GM19438 (cell line): Measurements from ENCODE around the gene CAPS.
"Not testable (repeated sequence)": the region's sequence is repeated elsewhere in the genome, so short reads cannot be mapped to it uniquely, and the experiment has no call there.

Source experiments
- ATAC-seq: cut with Tn5 transposase; IDR thresholded peaks from one replicate; pipeline ENCODE4 v1.9.1; 2021; ENCODE audit warnings: low read depth; ENCODE audit not compliant: unreplicated experiment

CAPS gene

GRCh38 chr19:5913739-5914357, at the start of gene CAPS:
CAPS (plus strand) TSS chr19:5914254; CDS start chr19:5914407, 153 bp downstream.
- no peak for ATAC-seq

- no peak for ATAC-seq
Observed at GRCh38 chr19:5864725-5865486, 49.1 kb upstream of the CAPS start.

GRCh38 chr19:5865772-5866171, 48.3 kb upstream of the CAPS start:
- ATAC-seq = no peak

GRCh38 chr19:5867201-5868136, 46.6 kb upstream of the CAPS start:
- no peak for ATAC-seq

GRCh38 chr19:5870986-5871394, 43.1 kb upstream of the CAPS start:
- ATAC-seq = no peak

- no peak for ATAC-seq
Observed at GRCh38 chr19:5873617-5874199, 40.3 kb upstream of the CAPS start.

- ATAC-seq = not testable (repeated sequence)
Observed at GRCh38 chr19:5874496-5874895, 39.6 kb upstream of the CAPS start.

- no peak for ATAC-seq
Observed at GRCh38 chr19:5877427-5877826, 36.6 kb upstream of the CAPS start.

GRCh38 chr19:5877882-5878281, 36.2 kb upstream of the CAPS start:
- no peak for ATAC-seq

- ATAC-seq = no peak
Observed at GRCh38 chr19:5880196-5880595, 33.9 kb upstream of the CAPS start.

- ATAC-seq = no peak
Observed at GRCh38 chr19:5880604-5881078, 33.4 kb upstream of the CAPS start.

- no peak for ATAC-seq
Observed at GRCh38 chr19:5881543-5882299, 32.3 kb upstream of the CAPS start.

GRCh38 chr19:5882421-5882968, 31.6 kb upstream of the CAPS start:
- ATAC-seq = no peak

- not testable (repeated sequence) for ATAC-seq
Observed at GRCh38 chr19:5883157-5883873, 30.7 kb upstream of the CAPS start.

GRCh38 chr19:5884065-5884811, 29.8 kb upstream of the CAPS start:
- ATAC-seq = not testable (repeated sequence)

GRCh38 chr19:5889288-5889971, 24.6 kb upstream of the CAPS start:
- no peak for ATAC-seq

- ATAC-seq = no peak
Observed at GRCh38 chr19:5890099-5890498, 24.0 kb upstream of the CAPS start.

GRCh38 chr19:5891572-5891937, 22.5 kb upstream of the CAPS start:
- ATAC-seq = no peak
